Omental fat pad (tissue), 4 donors: ENCODE data around the gene TAL1. TPM values are rescaled to one million over a fixed set of nuclear protein-coding genes. Genes with fewer than 3 reads are reported as not detected.
"Not testable (repeated sequence)": the region's sequence is repeated elsewhere in the genome, so short reads cannot be mapped to it uniquely, and the experiment has no call there.

Experiments used
- ATAC-seq: fragments of 150-250 bp; one replicate; pipeline ENCODE4 v1.9.1; 2016; ENCODE audit warnings: mild to moderate bottlenecking, moderate library complexity; ENCODE audit not compliant: low FRiP score
- DNase-seq: peaks from one replicate; pipeline ENCODE4 v3.0.0-alpha.2; 2019; ENCODE audit warnings: low spot score
- total RNA-seq, 4 donors: library from RNA; depleted of rRNA; stranded (reverse); fragments of >200 nt; gene quantifications; one replicate each; pipeline ENCODE4 v1.1.0, GENCODE V29; 2016
- TF ChIP-seq, protein P1 (sequence below), 3 donors: fragments of 450-650 bp; IDR thresholded peaks; one replicate each; pipeline ENCODE4 v1.5.1; 2016 to 2017; ENCODE audit warnings: antibody characterized with exemption in 3 of 3, mild to moderate bottlenecking in 3 of 3, moderate library complexity in 2 of 3

Gene TAL1
- total RNA-seq, 4 donors from 2014 or later, result 2.4 to 21.1 (median 5.1) TPM

DNA sequence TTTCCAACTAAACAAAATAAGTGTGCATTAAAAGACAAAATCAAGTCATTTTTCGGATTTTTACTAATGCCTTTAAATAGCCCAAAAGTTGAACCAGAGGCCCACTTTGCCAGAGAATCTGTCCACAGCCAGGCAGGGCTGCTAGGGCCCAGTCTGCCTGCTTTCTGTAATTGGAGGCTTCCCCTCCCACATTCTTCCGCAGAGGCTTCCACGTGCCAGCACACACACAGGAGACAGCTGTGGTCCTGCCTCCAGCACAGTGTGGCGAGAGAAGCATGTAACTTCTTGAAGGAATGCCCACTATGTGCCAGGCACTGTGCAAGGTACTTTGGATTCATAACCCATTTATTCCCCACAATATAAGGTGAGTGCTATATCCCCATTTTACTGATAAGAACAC is 30.8 kb downstream of the TAL1 start:
- ATAC-seq (no peak), DNase-seq (peak; percentile 6)
- TF ChIP-seq, protein P1, sequence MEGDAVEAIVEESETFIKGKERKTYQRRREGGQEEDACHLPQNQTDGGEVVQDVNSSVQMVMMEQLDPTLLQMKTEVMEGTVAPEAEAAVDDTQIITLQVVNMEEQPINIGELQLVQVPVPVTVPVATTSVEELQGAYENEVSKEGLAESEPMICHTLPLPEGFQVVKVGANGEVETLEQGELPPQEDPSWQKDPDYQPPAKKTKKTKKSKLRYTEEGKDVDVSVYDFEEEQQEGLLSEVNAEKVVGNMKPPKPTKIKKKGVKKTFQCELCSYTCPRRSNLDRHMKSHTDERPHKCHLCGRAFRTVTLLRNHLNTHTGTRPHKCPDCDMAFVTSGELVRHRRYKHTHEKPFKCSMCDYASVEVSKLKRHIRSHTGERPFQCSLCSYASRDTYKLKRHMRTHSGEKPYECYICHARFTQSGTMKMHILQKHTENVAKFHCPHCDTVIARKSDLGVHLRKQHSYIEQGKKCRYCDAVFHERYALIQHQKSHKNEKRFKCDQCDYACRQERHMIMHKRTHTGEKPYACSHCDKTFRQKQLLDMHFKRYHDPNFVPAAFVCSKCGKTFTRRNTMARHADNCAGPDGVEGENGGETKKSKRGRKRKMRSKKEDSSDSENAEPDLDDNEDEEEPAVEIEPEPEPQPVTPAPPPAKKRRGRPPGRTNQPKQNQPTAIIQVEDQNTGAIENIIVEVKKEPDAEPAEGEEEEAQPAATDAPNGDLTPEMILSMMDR (IDR thresholded peaks at IDR 0.05), result no peak

DNA sequence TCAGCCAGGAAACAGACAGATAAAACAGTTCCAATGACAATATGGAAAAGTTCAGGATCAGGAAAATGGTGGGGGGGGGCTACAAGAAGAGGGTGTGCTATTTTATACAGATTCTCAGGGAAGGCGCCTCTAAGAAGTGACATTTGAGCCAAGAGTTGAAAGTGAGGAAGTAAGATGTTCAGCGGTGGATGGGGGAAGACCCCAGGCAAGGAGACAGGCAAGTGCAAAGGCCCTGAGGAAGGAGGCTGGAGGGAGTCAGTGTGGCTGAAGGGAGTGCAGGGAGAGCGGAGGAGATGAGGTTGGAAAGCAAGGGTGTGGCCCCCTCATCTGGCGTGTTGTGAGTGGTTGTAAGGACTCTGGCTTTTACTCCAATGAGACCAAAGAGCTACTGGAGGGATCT is 33.8 kb downstream of the TAL1 start:
- no peak for ATAC-seq
- DNase-seq, result no peak
- TF ChIP-seq, protein P1 (IDR thresholded peaks at IDR 0.05), result no peak

DNA sequence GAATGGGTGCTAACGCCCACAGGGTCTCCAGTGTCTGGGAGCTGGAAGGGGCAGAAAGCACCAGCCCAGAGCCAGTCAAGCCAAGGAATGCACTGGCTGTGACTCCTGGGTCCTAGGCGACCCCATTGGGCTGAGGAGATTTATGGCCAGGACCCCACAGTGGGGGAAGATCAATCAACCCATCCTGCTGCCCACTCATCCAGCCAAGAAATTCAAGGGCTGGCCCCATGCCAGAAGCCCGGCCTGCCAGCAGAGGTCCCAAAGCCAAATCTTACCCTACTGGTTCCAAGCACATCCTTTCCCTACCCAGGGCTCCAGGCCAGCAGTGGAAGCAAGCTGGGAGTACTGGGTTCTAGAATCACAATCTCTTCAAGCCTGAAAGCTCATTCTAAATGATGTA is 35.4 kb downstream of the TAL1 start:
- ATAC-seq (no peak), DNase-seq (peak; percentile 20)
- TF ChIP-seq, protein P1 (IDR thresholded peaks at IDR 0.05), result no peak

DNA sequence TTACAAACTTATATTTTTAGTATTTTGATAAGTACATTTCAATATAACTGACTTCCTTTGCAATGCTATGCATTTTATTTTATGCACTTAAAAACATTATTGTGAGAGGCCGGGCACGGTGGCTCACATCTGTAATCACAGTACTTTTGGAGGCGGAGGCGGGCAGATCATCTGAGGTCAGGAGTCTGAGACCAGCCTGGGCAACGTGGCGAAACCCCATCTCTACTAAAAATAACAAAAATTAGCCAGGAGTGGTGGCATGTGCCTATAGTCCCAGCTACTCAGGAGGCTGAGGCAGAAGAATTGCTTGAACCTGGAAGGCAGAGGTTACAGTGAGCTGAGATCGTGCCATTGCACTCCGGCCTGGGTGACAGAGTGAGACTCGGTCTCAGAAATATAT is 36.0 kb downstream of the TAL1 start:
- ATAC-seq, result not testable (repeated sequence)
- peak; percentile 4 for DNase-seq

DNA sequence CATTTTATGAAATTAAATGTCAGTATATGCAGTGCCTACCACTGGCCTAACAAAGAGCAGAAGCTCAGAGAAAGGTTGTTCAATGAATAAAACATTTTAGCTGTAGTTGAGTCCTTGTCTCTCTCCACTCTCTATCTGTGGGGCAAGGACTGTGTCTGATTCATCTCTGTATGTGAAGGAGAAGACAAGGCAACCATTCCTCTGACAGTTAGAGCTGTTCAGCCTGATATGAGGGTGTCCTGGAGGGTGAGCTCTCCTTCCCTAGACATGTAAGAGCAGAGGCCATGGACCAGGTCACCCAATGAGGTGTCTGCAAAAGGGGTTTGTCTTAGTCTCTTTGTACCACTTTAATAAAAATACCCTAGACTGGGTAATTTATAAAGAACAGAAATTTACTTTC is 37.7 kb downstream of the TAL1 start:
- no peak for ATAC-seq
- TF ChIP-seq, protein P1 (IDR thresholded peaks at IDR 0.05), result no peak
- no peak for DNase-seq

DNA sequence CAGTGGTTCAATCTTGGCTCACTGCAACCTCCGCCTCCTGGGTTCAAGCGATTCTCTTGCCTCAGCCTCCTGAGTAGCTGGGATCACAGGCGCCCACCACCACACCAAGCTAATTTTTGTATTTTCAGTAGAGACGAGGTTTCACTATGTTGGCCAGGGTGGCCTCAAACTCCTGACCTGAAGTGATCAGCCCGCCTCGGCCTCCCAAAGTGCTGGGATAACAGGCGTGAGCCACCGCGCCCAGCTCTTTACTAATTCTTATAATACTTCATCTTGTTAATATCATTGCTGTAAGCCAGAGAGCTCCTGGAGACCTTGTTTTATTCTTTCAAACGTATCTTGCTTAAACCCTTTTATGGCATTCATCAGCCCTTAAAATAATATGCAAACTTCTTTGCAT is 38.5 kb downstream of the TAL1 start:
- ATAC-seq, DNase-seq: not testable (repeated sequence)

DNA sequence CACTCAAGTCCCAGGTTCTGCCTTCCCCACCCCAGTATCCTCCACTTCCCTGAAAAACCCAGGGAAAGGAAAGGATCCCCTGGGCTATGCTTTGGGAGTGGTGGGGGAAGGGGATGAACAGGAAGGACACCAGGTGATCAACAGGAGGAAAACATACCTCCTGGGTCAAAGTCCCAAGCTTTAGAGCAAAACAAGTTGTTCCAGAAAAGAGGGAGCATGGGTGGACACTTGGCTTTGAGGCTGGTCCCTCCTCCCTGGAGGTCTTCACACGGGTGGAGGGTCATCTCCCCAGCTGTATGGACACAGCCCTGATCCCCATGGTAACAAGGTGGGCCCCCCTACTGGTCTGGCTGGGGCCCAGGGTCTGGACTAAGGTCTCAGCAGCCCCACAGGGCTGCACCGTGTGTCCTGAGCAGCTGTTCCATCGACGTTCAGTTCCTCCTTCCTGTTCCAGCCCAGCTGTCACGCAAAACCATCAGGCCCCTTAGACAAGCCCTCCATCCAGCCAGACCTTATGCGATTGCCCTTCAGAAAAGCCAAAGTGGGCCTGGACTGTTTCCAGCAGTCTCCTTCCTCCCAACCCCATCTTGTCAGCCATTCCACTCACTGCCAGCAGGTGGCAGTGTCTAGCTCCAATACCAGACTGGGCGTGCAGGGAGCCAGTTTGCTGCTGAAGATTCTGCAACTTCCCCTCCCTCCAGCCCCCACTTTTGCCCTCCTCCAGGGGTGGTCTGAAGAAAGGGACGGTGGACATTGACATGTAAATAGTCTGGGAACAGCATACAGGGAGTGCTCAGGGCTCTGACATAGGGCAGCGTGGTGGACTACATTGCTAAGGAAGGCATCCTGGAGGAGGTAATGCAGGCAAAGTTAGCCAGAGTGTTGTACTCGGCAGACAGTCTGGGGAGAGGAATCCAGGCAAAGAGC is 39.3 kb downstream of the TAL1 start:
- DNase-seq, result peak; percentile 76
- TF ChIP-seq, protein P1 (IDR thresholded peaks at IDR 0.05), result peak in 2 of 3 donors; percentile 57 to 85

DNA sequence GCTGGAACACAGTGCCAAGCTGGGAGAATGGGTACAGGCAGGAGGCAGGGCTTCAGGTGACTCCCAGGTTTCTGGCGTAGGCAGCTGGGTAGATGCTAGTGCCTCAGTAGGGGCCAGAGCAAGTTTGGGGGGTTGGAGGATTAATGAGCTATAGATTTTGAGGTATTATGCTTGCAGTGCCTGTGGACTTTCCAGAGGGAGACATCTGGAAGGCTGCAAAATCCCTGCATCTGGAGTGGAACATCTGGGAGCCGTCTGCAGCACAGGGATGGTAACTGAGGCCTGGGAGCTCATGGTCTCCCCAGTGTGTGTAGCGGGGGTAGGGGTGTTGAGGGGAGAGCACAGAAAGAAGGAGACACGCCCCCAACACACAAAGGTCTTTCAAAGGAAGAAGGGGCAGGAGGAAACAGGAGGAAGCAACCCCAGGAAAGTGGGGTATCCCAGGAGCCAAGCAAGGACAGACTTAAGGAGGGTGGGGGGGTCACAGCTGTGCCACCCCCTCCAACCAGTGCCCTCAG is 40.0 kb downstream of the TAL1 start:
- peak; percentile 10 for DNase-seq
- ATAC-seq, result no peak
- TF ChIP-seq, protein P1 (IDR thresholded peaks at IDR 0.05), result no peak

More for the DNA sequence above, 39.3 kb downstream of the TAL1 start:
- ATAC-seq, result peak; percentile 11
